Liver (tissue), 9 donors: ENCODE measurements around the gene FOXK1. TPM values are rescaled to one million over a fixed set of nuclear protein-coding genes. Genes with fewer than 3 reads are reported as not detected.

Experiments
- DNase-seq: peaks from one replicate; pipeline ENCODE4 v3.0.0-alpha.2; 2017; ENCODE audit warnings: low spot score
- H3K27ac ChIP-seq, 2 donors: one replicate each; pipeline ENCODE4 v1.7.0; 2013; ENCODE audit warnings: inconsistent platforms in 2 of 2, low read length in 2 of 2, control low read depth in 1 of 2, low read depth in 1 of 2, mild to moderate bottlenecking in 1 of 2
- H3K27me3 ChIP-seq, 4 donors: one replicate each; pipeline versions ENCODE4 v1.6.1 to v1.7.0; 2013; ENCODE audit warnings: low read length in 3 of 4, inconsistent platforms in 1 of 4, mild to moderate bottlenecking in 1 of 4, moderate library complexity in 1 of 4; ENCODE audit not compliant: control insufficient read depth in 4 of 4, insufficient read depth in 4 of 4
- H3K36me3 ChIP-seq, 4 donors: one replicate each; pipeline versions ENCODE4 v1.6.1 to v1.7.0; 2013; ENCODE audit warnings: low read length in 3 of 4, mild to moderate bottlenecking in 3 of 4, low read depth in 1 of 4, moderate library complexity in 1 of 4; ENCODE audit not compliant: control insufficient read depth in 4 of 4, insufficient read depth in 3 of 4
- H3K4me1 ChIP-seq, 4 donors: one replicate each; pipeline versions ENCODE4 v1.6.1 to v1.7.0; 2013; ENCODE audit warnings: low read length in 3 of 4, mild to moderate bottlenecking in 3 of 4, moderate library complexity in 1 of 4; ENCODE audit not compliant: control insufficient read depth in 4 of 4, insufficient read depth in 4 of 4
- H3K4me3 ChIP-seq, 3 donors: one replicate each; pipeline versions ENCODE4 v1.6.1 to v1.7.0; 2013; ENCODE audit warnings: low read length in 3 of 3, control low read depth in 1 of 3, low read depth in 1 of 3, mild to moderate bottlenecking in 1 of 3
- H3K9ac ChIP-seq, 2 donors: one replicate each; pipeline ENCODE4 v1.7.0; 2013; ENCODE audit warnings: low read length in 2 of 2, mild to moderate bottlenecking in 2 of 2, moderate library complexity in 2 of 2, control low read depth in 1 of 2, low read depth in 1 of 2
- H3K9me3 ChIP-seq, 4 donors: one replicate each; pipeline versions ENCODE4 v1.6.1 to v1.7.0; 2013; ENCODE audit warnings: low read length in 3 of 4; ENCODE audit not compliant: control insufficient read depth in 4 of 4
- EGR1 ChIP-seq, 2 donors: IDR thresholded peaks; 2 replicates each; pipeline ENCODE4 v1.6.1; 2016 to 2018; ENCODE audit warnings: antibody characterized with exemption in 2 of 2, low read depth in 2 of 2
- FOXA1 ChIP-seq: IDR thresholded peaks from 2 replicates; pipeline ENCODE4 v1.6.1; 2016; ENCODE audit warnings: antibody characterized with exemption
- GABPA ChIP-seq, 2 donors: IDR thresholded peaks in 1 of 2; conservative IDR thresholded peaks in 1 of 2; 2 replicates each; pipeline ENCODE4 v1.6.1; 2016; ENCODE audit warnings: antibody characterized with exemption in 2 of 2, mild to moderate bottlenecking in 1 of 2, moderate library complexity in 1 of 2
- HNF4A ChIP-seq, 2 donors: conservative IDR thresholded peaks; 2 replicates each; pipeline ENCODE4 v1.6.1; 2016; ENCODE audit warnings: antibody characterized with exemption in 2 of 2, mild to moderate bottlenecking in 2 of 2
- HNF4G ChIP-seq: IDR thresholded peaks from 2 replicates; pipeline ENCODE4 v1.6.1; 2016; ENCODE audit warnings: antibody characterized with exemption
- JUND ChIP-seq, 2 donors: IDR thresholded peaks; 2 replicates each; pipeline ENCODE4 v1.6.1; 2016; ENCODE audit warnings: antibody characterized with exemption in 2 of 2
- RXRA ChIP-seq, 2 donors: IDR thresholded peaks; 2 replicates each; pipeline ENCODE4 v1.6.1; 2017 to 2018; ENCODE audit warnings: antibody characterized with exemption in 2 of 2, mild to moderate bottlenecking in 1 of 2
- TAF1 ChIP-seq: conservative IDR thresholded peaks from 2 replicates; pipeline ENCODE4 v1.6.1; 2016; ENCODE audit warnings: antibody characterized with exemption, mild to moderate bottlenecking
- YY1 ChIP-seq: IDR thresholded peaks from 2 replicates; pipeline ENCODE4 v1.6.1; 2016; ENCODE audit warnings: antibody characterized with exemption, mild to moderate bottlenecking
- WGBS: extraction: QIAGEN DNeasy Blood & Tissue Kit; methylation state at CpG from one replicate; pipeline ENCODE4 v1.1.7; 2013; 5-methylcytosine and 5-hydroxymethylcytosine counted together
- polyA plus RNA-seq, 2 donors: library from polyadenylated mRNA; stranded (reverse) in 1 of 2; unstranded in 1 of 2; fragments of 200-250 nt in 1 of 2; fragments of >200 nt in 1 of 2; fragmentation: Nextera tagmentation in 1 of 2; extraction: Ambion mirVana in 1 of 2; gene quantifications; one replicate each; pipeline versions ENCODE4 v1.2.1 to v1.2.3, GENCODE V29; 2013 to 2015
- total RNA-seq, 2 donors: library from RNA; depleted of rRNA; stranded (reverse); fragments of >200 nt; gene quantifications; one replicate each; pipeline ENCODE4 v1.2.3, GENCODE V29; 2014
- TF ChIP-seq, protein P1 (sequence below): IDR thresholded peaks from 2 replicates; pipeline ENCODE4 v1.6.1; 2016; ENCODE audit warnings: antibody characterized with exemption
- TF ChIP-seq, protein P2 (sequence below): IDR thresholded peaks from 2 replicates; pipeline ENCODE4 v1.6.1; 2016; ENCODE audit warnings: antibody characterized with exemption, mild to moderate bottlenecking
- TF ChIP-seq, protein P3 (sequence below): IDR thresholded peaks from 2 replicates; pipeline ENCODE4 v1.6.1; 2016; ENCODE audit warnings: antibody characterized with exemption
- donor health status: healthy.
- donor health status: healthy.
- donor health status: healthy.
- donor health status: healthy.
- donor health status: healthy.

FOXK1 gene
- total and polyA plus RNA-seq, 4 donors, result 1.2 to 8.5 (median 4.4) TPM

DNA sequence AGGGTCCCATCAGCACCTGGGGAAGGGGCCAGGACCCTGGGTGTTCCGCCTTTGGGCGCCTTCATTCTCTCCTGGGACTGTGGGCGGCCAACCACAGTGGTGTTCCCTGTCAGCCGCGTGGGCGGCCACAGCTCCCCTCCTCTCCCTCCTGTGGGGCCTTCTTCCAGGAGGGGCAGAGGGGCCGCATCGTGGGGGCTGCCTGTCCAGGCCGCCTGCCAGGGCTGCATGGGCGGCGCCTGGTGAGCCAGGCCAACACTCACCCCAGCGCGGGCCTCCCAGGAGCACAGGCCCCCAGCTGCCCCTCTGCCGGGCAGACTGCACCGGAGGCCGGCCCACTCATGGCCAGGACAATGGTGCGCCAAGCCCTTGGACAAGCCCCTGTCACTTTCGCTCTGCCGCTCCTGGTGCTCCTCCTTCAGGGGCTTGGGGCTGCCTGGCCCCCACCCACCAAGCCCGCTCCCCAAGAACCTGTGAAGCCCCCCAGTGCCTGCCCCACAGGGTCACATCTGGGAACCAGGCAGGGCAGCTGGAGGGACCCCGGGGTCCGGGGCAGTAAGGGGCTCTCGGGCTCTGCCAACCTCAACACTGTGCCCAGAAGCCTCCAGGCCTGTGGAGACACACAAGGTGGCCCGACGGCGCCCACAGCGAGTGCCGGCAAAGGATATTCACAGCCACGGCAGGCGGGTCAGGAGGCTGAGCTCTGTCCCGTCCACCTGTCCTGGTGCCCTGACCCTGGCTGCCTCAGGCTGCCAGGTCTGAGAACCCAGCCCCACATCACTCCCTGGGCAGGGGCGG lies 136.1 kb downstream of the FOXK1 start:
- no peak for DNase-seq
- Histone ChIP-seq H3K27ac (no peak overlapping the region), H3K4me1 (no peaks in the 10 kb centered on the region), H3K9ac (no peak overlapping the region), H3K36me3 (no peaks in the 10 kb centered on the region), H3K27me3 (no peaks in the 10 kb centered on the region), H3K9me3 (no peaks in the 10 kb centered on the region), H3K4me3 (no peak overlapping the region)
- WGBS, result 91% methylated on average over 32 of the region's 32 CpGs
- TF ChIP-seq GABPA (IDR thresholded peaks at IDR 0.05 in 1 of 2, conservative IDR thresholded peaks at IDR 0.05 in 1 of 2) (no peak), RXRA (IDR thresholded peaks at IDR 0.05) (no peak), YY1 (no peak), FOXA1 (no peak), TAF1 (no peak), HNF4A (conservative IDR thresholded peaks at IDR 0.05) (no peak), JUND (IDR thresholded peaks at IDR 0.05) (no peak)
- TF ChIP-seq, protein P1, sequence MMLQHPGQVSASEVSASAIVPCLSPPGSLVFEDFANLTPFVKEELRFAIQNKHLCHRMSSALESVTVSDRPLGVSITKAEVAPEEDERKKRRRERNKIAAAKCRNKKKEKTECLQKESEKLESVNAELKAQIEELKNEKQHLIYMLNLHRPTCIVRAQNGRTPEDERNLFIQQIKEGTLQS, result no peak
- TF ChIP-seq, protein P2, sequence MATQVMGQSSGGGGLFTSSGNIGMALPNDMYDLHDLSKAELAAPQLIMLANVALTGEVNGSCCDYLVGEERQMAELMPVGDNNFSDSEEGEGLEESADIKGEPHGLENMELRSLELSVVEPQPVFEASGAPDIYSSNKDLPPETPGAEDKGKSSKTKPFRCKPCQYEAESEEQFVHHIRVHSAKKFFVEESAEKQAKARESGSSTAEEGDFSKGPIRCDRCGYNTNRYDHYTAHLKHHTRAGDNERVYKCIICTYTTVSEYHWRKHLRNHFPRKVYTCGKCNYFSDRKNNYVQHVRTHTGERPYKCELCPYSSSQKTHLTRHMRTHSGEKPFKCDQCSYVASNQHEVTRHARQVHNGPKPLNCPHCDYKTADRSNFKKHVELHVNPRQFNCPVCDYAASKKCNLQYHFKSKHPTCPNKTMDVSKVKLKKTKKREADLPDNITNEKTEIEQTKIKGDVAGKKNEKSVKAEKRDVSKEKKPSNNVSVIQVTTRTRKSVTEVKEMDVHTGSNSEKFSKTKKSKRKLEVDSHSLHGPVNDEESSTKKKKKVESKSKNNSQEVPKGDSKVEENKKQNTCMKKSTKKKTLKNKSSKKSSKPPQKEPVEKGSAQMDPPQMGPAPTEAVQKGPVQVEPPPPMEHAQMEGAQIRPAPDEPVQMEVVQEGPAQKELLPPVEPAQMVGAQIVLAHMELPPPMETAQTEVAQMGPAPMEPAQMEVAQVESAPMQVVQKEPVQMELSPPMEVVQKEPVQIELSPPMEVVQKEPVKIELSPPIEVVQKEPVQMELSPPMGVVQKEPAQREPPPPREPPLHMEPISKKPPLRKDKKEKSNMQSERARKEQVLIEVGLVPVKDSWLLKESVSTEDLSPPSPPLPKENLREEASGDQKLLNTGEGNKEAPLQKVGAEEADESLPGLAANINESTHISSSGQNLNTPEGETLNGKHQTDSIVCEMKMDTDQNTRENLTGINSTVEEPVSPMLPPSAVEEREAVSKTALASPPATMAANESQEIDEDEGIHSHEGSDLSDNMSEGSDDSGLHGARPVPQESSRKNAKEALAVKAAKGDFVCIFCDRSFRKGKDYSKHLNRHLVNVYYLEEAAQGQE, result no peak

DNA sequence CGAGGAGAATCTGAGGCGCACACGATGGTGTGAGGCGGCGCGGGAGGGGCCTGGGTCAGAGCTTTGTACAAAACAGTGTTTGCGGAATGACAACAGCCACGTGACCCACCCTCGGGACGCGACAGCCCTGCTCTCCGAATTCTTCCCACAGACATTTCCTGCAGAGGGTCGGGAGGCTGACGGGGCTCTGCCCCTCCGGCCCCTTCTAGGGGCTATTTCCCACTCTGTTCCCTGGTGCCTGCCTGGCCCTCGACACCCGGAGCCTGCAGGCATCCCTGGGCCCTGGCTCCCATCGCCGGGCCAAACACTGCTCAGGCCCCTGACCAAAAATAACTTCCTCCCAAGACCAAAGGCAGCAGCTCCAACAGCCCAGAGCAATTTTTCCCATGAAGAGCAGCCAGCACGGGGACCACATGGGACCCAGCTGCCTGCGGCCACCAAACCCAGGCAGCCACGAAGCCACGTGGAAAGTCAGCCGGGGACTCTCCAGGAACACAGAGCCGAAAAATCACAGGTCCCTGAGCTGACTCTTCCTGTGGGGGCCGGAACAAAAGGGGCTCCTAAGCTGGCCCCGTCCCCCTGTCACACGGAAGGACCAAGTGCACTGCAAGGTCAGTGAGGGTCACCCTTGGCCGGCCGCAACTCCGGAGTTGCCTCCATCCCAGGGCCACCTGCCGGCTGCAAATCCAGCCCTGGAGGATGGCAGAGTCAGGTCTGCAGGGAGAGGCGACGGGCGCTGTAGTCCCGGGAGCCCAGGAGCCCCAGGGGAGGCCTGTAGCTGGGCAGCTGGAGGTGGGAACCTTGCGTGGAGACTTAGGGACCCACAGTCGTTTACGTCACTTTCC lies 137.7 kb downstream of the FOXK1 start:
- DNase-seq, result no peak

More for the DNA sequence above, 137.7 kb downstream of the FOXK1 start:
- Histone ChIP-seq H3K27me3 (no peaks in the 10 kb centered on the region), H3K36me3 (no peaks in the 10 kb centered on the region), H3K9ac (no peak overlapping the region), H3K4me1 (no peaks in the 10 kb centered on the region), H3K4me3 (no peak overlapping the region), H3K9me3 (no peaks in the 10 kb centered on the region), H3K27ac (no peak overlapping the region)
- TF ChIP-seq TAF1, result no peak
- TF ChIP-seq EGR1 (IDR thresholded peaks at IDR 0.05; ENCODE audit: low read depth in 2 of 2), result no peak
- no peak for TF ChIP-seq YY1
- TF ChIP-seq, protein P3, sequence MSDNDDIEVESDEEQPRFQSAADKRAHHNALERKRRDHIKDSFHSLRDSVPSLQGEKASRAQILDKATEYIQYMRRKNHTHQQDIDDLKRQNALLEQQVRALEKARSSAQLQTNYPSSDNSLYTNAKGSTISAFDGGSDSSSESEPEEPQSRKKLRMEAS, result no peak
- TF ChIP-seq HNF4G, result no peak
- WGBS, result 76% methylated on average over 39 of the region's 39 CpGs
